NB4 (cell line): ENCODE data around the gene GPR139.

ENCODE experiments used
- DNase-seq: peaks from one replicate; pipeline ENCODE4 v3.0.0; 2010; ENCODE audit warnings: low read depth
- H3K4me3 ChIP-seq: one replicate; pipeline ENCODE4 v1.5.1; 2011; ENCODE audit warnings: mild to moderate bottlenecking, low read depth, low read length, moderate library complexity
- CTCF ChIP-seq: IDR thresholded peaks from one replicate; pipeline ENCODE4 v1.5.1; 2012; ENCODE audit warnings: low read depth, low read length
- MYC ChIP-seq: IDR thresholded peaks from 2 replicates; pipeline ENCODE4 v1.6.1; 2011; ENCODE audit warnings: low read depth, low read length
- POLR2A ChIP-seq: IDR thresholded peaks from 2 replicates; pipeline ENCODE4 v1.6.1; 2011; ENCODE audit warnings: mild to moderate bottlenecking; ENCODE audit not compliant: insufficient read length; ENCODE audit errors: extremely low read depth
- TF ChIP-seq, protein P1 (sequence below): IDR thresholded peaks from 2 replicates; pipeline ENCODE4 v1.6.1; 2011; ENCODE audit warnings: low read depth, low read length

The GPR139 gene

DNA sequence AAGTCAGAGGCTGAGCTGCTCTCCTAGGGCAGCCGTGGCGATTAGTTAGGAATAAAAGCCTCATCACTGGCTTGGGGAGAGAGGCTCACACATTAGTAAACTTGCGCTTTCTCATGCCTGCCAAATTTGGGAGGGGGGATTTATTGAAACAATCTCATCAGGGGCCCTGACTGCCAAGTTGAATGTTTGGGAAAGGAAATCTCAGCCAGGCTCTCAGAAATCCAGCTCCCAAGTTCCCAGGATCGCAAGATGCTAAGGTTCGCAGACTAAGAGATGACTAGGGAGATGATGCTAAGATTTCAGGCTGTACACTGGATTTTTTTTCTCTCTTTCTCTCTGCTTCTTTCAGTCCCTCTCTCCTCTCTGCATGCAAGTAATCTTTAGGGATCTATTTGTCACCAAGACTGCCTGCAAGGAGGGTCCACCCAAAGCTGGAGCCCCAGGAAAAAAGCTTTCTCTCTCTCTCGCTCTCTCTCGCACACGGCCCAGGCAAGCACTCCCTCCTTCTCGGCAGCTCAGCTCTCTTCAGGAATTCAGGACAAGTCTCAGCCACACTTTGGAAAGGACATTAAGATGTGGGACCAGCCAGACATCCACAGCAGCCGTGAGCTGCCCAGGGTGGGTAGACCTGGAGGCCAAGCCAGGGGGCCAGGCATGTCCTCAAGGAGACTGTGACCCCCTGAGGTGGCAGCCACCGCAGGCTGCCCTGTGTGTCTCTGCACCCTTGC lies 1.4 kb downstream of the GPR139 start:
- no peak overlapping the region for H3K4me3 ChIP-seq
- TF ChIP-seq POLR2A (no peak), MYC (no peak), CTCF (no peak)
- TF ChIP-seq, protein P1, sequence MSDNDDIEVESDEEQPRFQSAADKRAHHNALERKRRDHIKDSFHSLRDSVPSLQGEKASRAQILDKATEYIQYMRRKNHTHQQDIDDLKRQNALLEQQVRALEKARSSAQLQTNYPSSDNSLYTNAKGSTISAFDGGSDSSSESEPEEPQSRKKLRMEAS: no peak
- no peak for DNase-seq

DNA sequence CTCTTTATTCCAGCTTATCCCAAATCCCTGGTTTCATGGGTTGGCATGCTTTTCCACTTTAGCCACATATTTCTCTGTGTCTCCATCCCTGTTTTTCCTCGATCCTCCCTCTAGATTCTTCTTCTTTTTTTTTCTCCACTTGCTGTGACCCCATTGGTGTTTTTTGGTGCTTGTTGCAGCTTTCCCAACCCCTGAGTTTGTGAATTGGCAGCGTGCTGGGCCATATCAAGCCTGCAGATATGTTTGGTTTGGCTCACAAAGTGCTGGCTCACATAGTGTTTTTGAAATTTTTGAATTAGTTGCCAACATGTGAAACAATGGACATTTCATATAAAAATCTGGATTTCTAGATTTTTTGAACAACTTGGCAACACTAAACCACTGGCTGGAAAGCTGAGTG lies 8.8 kb downstream of the GPR139 start:
- DNase-seq: no peak
- H3K4me3 ChIP-seq: no peak overlapping the region
- no peak for TF ChIP-seq POLR2A
- no peak for TF ChIP-seq CTCF
- TF ChIP-seq, protein P1: no peak
- TF ChIP-seq MYC: no peak

DNA sequence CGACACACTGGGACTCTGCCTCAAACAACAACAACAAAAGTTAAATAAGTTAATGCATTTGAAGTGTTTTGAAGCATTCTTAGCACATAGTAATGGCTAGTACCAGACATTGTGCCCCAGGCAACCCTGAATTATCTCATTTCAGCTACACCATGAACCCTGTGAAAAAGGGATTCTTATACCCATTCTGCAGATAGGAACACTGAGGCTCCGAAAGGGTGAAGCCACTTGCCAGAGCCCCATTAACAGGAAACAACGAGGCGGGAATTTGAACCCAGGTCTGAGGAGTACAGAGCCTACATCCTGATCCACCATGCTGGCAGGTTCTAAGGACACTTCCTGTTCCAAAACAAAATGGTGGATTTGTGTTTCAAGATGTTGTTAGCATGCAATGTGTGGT lies 9.2 kb downstream of the GPR139 start:
- TF ChIP-seq MYC (no peak), CTCF (no peak), POLR2A (no peak)
- TF ChIP-seq, protein P1: no peak
- H3K4me3 ChIP-seq: no peak overlapping the region
- no peak for DNase-seq

DNA sequence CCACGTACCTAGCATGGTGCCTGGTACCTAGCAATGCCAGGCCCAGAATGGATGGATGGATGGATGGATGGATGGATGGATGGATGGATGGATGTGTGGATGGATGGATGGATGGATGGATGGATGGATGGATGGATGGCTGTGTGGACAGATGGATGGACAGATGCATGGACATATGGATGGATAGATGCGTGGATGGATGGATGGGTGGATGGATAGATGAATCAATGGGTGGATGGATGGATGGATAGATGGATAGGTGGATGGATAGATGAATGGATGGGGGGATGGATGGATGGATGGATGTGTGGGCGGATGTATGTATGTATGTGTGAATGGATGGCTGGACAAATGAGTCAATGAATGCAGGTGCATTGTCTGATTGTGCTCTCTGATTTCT lies 12.6 kb downstream of the GPR139 start:
- H3K4me3 ChIP-seq: no peak overlapping the region
- no peak for DNase-seq
- TF ChIP-seq MYC (no peak), POLR2A (no peak), CTCF (no peak)
- TF ChIP-seq, protein P1: no peak

DNA sequence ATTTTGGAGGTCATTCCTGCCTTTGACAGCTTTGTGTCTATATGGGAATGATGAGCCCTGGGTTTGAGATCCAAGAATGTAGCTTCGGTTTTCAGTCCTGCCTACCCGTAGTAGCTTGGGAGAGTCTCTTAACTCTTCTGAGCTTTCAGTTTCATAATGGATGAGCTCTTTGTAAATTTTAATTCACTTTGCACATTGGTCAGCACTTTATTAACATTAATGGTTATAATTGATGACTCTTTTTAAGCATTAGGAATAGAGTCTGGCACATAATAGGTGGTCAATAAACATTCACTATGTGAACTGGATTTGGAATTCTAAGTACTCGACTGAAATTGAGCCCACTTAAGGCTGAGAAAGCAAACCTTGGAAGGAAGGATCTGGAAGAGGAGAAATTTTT lies 17.3 kb downstream of the GPR139 start:
- TF ChIP-seq, protein P1: no peak
- TF ChIP-seq CTCF (no peak), MYC (no peak), POLR2A (no peak)
- DNase-seq: no peak
- no peak overlapping the region for H3K4me3 ChIP-seq

DNA sequence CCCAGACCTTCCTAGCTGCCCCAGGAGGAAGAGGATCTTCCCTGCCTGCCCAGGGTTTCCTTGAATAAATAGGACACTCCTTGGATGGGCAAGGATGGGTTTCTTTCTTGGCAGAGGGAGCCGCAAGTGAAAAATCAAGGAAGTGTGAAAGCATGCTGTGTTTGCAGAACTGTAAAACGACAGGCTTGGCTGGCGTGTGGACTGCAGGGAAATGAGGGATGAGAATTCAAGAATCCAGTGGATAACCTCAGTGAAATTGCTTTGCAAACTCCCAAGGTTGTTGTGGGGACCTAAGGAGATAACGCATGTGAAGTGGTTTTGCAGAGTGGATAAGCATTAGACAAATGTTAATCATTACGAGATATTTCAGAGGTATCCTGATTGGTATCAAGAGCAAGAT lies 20.4 kb downstream of the GPR139 start:
- H3K4me3 ChIP-seq: no peak overlapping the region
- TF ChIP-seq POLR2A (no peak), CTCF (no peak), MYC (no peak)
- TF ChIP-seq, protein P1: no peak
- DNase-seq: no peak
